Lower leg skin (tissue), 4 donors: ENCODE results near the gene PPFIA4. TPM values are rescaled to one million over a fixed set of nuclear protein-coding genes. Genes with fewer than 3 reads are reported as not detected.
"Not testable (repeated sequence)": the region's sequence is repeated elsewhere in the genome, so short reads cannot be mapped to it uniquely, and the experiment has no call there.

ENCODE experiments used
- DNase-seq, 2 donors: peaks; one replicate each; pipeline ENCODE4 v3.0.0-alpha.2; 2019; ENCODE audit warnings: low spot score in 2 of 2
- H3K4me3 ChIP-seq: fragments of 200-600 bp; sonication (generic); 2 replicates; pipeline ENCODE4 v1.5.1; 2017; ENCODE audit warnings: mild to moderate bottlenecking, low read depth; ENCODE audit not compliant: poor library complexity, severe bottlenecking
- CTCF ChIP-seq, 3 donors: fragments of 450-650 bp; IDR thresholded peaks; one replicate each; pipeline ENCODE4 v1.5.1; 2016; ENCODE audit warnings: antibody characterized with exemption in 3 of 3, mild to moderate bottlenecking in 3 of 3, moderate library complexity in 2 of 3
- POLR2A ChIP-seq, 2 donors: fragments of 450-650 bp; IDR thresholded peaks; one replicate each; pipeline ENCODE4 v1.6.1; 2016 to 2017; ENCODE audit warnings: antibody characterized with exemption in 2 of 2, mild to moderate bottlenecking in 1 of 2, moderate library complexity in 1 of 2
- WGBS, 2 donors: methylation state at CpG; one replicate each; pipeline ENCODE4 v1.1.5; 2018; 5-methylcytosine and 5-hydroxymethylcytosine counted together
- intact Hi-C: fragments of 100-400 bp; cut with DNase I; formaldehyde crosslinking; loops from one replicate; pipeline ENCODE4 v1.15.0; 2023; ENCODE audit warnings: low total_unique reads
- total RNA-seq, 4 donors: library from RNA; depleted of rRNA; stranded (reverse); fragments of >200 nt; gene quantifications; one replicate each; pipeline ENCODE4 v1.1.0, GENCODE V29; 2016

PPFIA4 gene
- total RNA-seq, 4 donors from 2014 or later, result 1.7 to 4.0 (median 2.8) TPM

- 47% methylated on average over 14 of the region's 14 CpGs for WGBS, 2 donors
- TF ChIP-seq POLR2A (IDR thresholded peaks at IDR 0.05) (no peak), CTCF (IDR thresholded peaks at IDR 0.05) (no peak)
- intact Hi-C loops, result no loop called here
- no peak overlapping the region for H3K4me3 ChIP-seq
- DNase-seq, result peak in 1 of 2 donors; percentile 67
Observed at GRCh38 chr1:202998836-202999750, 27.2 kb upstream of the PPFIA4 start.

DNA sequence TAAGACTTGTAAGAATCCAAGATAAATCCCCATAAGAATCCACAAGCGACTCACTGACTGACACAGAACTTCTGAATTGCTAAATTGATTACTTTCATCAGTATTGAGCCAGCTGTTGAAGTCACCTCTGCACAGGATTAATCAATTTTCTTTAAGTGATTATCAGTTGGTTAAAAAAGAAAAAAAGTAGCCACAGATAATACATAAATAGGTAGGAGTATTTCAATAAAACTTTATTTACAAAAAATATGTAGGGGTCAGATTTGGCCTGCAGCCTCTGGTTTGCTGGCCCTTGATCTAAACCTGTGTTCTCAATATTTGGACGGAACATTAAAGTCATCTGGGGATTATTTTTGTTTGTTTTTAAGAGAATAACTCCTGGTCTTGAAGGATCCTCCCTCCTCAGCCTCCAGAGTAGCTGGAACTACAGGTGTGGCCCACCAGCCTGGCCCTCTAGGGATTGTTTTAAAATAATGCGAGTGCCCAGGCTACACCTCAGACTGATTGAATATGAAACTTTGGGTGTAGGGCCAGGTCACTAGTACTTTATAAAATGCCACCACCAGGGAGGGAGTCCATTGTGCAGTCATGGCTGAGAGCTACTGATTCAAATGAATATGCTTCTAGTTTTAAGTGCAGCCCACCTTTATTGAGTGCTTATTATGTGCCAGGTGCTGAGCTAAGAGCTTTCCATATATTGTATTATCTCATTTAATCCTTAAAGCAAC, 25.9 kb upstream of the PPFIA4 start:
- no peak for DNase-seq
- H3K4me3 ChIP-seq, result no peak overlapping the region
- TF ChIP-seq CTCF (IDR thresholded peaks at IDR 0.05), result no peak
- no peak for TF ChIP-seq POLR2A (IDR thresholded peaks at IDR 0.05)
- intact Hi-C loops, result no loop called here
- WGBS, 2 donors, result 83 to 89% methylated on average over 3 of the region's 3 CpGs

DNA sequence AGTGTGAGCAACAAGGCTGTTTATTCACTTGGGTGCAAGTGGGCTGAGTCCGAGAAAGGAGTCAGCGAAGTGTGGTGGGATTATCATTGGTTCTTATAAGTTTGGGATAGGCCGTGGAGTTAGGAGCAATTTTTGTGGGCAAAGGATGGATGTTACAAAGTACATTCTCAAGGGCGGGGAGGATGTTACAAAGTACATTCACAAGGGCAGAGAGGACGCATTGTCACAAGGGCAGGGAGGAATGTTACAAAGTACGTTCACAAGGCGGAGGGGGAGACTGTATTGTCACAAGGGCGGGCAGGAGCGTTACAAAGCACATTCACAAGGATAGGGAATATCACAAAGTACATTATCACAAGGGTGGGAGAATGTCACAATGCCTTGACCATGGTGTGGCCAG, 24.3 kb upstream of the PPFIA4 start:
- TF ChIP-seq POLR2A (IDR thresholded peaks at IDR 0.05) (no peak), CTCF (IDR thresholded peaks at IDR 0.05) (no peak)
- intact Hi-C loops, result no loop called here
- no peak for DNase-seq
- 88 to 89% methylated on average over 9 of the region's 9 CpGs for WGBS, 2 donors
- H3K4me3 ChIP-seq, result no peak overlapping the region

- WGBS, 2 donors, result 74 to 83% methylated on average over 1 of the region's 1 CpG
- DNase-seq, result no peak
- no peak for TF ChIP-seq CTCF (IDR thresholded peaks at IDR 0.05)
- TF ChIP-seq POLR2A (IDR thresholded peaks at IDR 0.05), result no peak
- H3K4me3 ChIP-seq, result no peak overlapping the region
- intact Hi-C loops, result no loop called here
Observed at GRCh38 chr1:203002951-203003350, 23.3 kb upstream of the PPFIA4 start.

DNA sequence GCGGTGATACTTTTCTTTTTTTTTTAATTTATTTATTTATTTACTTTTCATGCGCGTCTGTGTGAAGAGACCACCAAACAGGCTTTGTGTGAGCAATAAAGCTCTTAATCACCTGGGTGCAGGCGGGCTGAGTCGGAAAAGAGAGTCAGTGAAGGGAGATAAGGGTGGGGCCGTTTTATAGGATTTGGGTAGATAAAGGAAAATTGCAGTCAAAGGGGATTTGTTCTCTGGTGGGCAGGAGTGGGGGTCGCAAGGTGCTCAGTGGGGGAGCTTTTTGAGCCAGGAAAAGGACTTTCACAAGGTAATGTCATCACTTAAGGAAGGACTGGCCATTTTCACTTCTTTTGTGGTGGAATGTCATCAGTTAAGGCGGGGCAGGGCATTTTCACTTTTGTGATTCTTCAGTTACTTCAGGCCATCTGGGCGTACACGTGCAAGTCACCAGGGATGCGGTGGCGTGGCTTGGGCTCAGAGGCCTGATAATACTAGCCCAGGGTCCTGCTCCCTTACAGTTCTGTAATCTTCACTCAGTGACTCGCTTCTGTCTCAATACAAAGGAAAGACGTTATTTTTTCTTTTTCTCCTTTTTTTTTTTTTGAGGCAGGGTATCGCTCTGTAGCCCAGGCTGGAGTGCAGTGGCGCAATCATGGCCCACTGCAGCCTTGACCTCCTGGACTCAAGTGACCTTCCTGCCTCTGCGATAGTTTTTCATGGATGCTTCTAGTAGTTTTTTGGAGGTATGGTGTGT, 20.7 kb upstream of the PPFIA4 start:
- H3K4me3 ChIP-seq, DNase-seq, intact Hi-C loops: not testable (repeated sequence)
- WGBS, 2 donors, result 80 to 81% methylated on average over 17 of the region's 17 CpGs
